Measurements from ENCODE around the gene RNF224. TPM values are rescaled to one million over a fixed set of nuclear protein-coding genes. Genes with fewer than 3 reads are reported as not detected.

The RNF224 gene
- total and polyA plus RNA-seq, 12 donors = 0.14 TPM; not detected in 11

DNA sequence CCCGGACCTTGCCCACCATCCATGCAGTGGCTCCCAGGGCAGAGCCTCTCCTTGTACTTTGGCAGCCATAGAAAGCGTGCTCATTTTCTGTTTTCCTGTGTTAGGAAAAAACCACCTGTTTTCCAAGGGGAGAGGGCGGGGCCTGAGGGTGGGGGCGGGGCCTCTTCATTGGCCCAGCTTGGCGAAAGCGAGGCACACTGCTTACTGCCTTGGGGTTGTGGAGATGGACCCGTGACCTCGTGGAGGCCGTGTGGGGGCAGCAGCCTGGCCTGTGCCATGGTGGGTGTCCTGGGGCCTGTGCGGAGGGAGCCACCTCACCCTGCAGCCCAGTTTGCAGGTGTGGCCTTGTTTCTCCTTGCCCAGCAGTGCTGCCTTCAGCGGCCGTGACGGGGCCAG is 45.8 kb downstream of the RNF224 start:
- H3K36me3 ChIP-seq = peaks cover 8 to 56% (median 11%) of the 10 kb centered on the region in 9 donors
- H3K27me3 ChIP-seq = no peaks in the 10 kb centered on the region
- DNase-seq = no peak
- TF ChIP-seq, protein P1, sequence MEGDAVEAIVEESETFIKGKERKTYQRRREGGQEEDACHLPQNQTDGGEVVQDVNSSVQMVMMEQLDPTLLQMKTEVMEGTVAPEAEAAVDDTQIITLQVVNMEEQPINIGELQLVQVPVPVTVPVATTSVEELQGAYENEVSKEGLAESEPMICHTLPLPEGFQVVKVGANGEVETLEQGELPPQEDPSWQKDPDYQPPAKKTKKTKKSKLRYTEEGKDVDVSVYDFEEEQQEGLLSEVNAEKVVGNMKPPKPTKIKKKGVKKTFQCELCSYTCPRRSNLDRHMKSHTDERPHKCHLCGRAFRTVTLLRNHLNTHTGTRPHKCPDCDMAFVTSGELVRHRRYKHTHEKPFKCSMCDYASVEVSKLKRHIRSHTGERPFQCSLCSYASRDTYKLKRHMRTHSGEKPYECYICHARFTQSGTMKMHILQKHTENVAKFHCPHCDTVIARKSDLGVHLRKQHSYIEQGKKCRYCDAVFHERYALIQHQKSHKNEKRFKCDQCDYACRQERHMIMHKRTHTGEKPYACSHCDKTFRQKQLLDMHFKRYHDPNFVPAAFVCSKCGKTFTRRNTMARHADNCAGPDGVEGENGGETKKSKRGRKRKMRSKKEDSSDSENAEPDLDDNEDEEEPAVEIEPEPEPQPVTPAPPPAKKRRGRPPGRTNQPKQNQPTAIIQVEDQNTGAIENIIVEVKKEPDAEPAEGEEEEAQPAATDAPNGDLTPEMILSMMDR (IDR thresholded peaks at IDR 0.05) = no peak
- WGBS, 2 donors = 85 to 87% methylated on average over 13 of the region's 13 CpGs
- no peak overlapping the region for H3K4me3 ChIP-seq
- intact Hi-C loops (cut with DNase I) = no loop called here
- H3K4me1 ChIP-seq = peaks cover 43 to 92% (median 74%) of the 10 kb centered on the region in 9 donors
- H3K9me3 ChIP-seq = no peaks in the 10 kb centered on the region
- H3K27ac ChIP-seq = no peak overlapping the region
- ATAC-seq = no peak

- no peaks in the 10 kb centered on the region for H3K27me3 ChIP-seq
- no peak for ATAC-seq
- H3K4me1 ChIP-seq = peaks cover 42 to 90% (median 69%) of the 10 kb centered on the region in 9 donors
- H3K27ac ChIP-seq = peak overlapping the region in 1 of 10 donors; percentile 3
- H3K36me3 ChIP-seq = peaks cover 8 to 51% (median 11%) of the 10 kb centered on the region in 9 donors
- TF ChIP-seq, protein P1 (IDR thresholded peaks at IDR 0.05) = no peak
- no peaks in the 10 kb centered on the region for H3K9me3 ChIP-seq
- WGBS, 2 donors = 60 to 72% methylated on average over 15 of the region's 15 CpGs
- intact Hi-C loops (cut with DNase I) = no loop called here
- peak in 1 of 2 donors; percentile 10 for DNase-seq
- H3K4me3 ChIP-seq = no peak overlapping the region
Observed at GRCh38 chr9:137273611-137274320, 46.5 kb downstream of the RNF224 start.

GRCh38 chr9:137275203-137275587 is 47.9 kb downstream of the RNF224 start:
- peak overlapping the region in 9 of 10 donors; percentile 91 to 100 (median 98) for H3K27ac ChIP-seq
- intact Hi-C loops (cut with DNase I) = no loop called here
- peaks cover 8 to 53% (median 21%) of the 10 kb centered on the region in 9 donors for H3K36me3 ChIP-seq
- no peaks in the 10 kb centered on the region for H3K27me3 ChIP-seq
- H3K4me1 ChIP-seq = peaks cover 37 to 88% (median 59%) of the 10 kb centered on the region in 9 donors
- no peak for ATAC-seq
- TF ChIP-seq, protein P1 (IDR thresholded peaks at IDR 0.05) = no peak
- no peaks in the 10 kb centered on the region for H3K9me3 ChIP-seq
- no peak overlapping the region for H3K4me3 ChIP-seq
- WGBS, 2 donors = 85 to 90% methylated on average over 10 of the region's 10 CpGs
- DNase-seq = peak in 1 of 2 donors; percentile 5

GRCh38 chr9:137275588-137276472 is 48.5 kb downstream of the RNF224 start:
- intact Hi-C loops (cut with DNase I) = no loop called here
- H3K9me3 ChIP-seq = no peaks in the 10 kb centered on the region
- DNase-seq = peak; percentile 5 to 18
- no peaks in the 10 kb centered on the region for H3K27me3 ChIP-seq
- WGBS, 2 donors = 79% methylated on average over 24 of the region's 24 CpGs
- TF ChIP-seq, protein P1 (IDR thresholded peaks at IDR 0.05) = peak in 1 of 9 donors; percentile 7
- H3K27ac ChIP-seq = peak overlapping the region; percentile 91 to 100 (median 98)
- H3K4me1 ChIP-seq = peaks cover 35 to 88% (median 66%) of the 10 kb centered on the region in 9 donors
- ATAC-seq = no peak
- peak overlapping the region in 4 of 10 donors; percentile 56 to 70 (median 66) for H3K4me3 ChIP-seq
- H3K36me3 ChIP-seq = peaks cover 8 to 53% (median 21%) of the 10 kb centered on the region in 9 donors

All from heart right ventricle (tissue), 16 donors.